ENCODE measurements around the gene OR8A1.

The OR8A1 gene

GRCh38 chr11:124569697-124570096, at the start of gene OR8A1:
OR8A1 (plus strand) TSS chr11:124569997; CDS start chr11:124570120, 123 bp downstream.
- no peak for DNase-seq
- H3K4me1 Mint-ChIP-seq: no peaks in the 10 kb centered on the region
- no peak for ATAC-seq (replicated peaks)
- peaks cover 17 to 36% of the 10 kb centered on the region in 2 donors for H3K27me3 Mint-ChIP-seq
- H3K9me3 Mint-ChIP-seq: peaks cover 0 to 1% of the 10 kb centered on the region in 2 donors
- H3K4me3 Mint-ChIP-seq: no peak within 1 kb of the TSS
- H3K27ac Mint-ChIP-seq: no peak within 1 kb of the TSS
- no peaks in the 10 kb centered on the region for H3K36me3 Mint-ChIP-seq

- Mint-ChIP-seq H3K27me3 (peaks cover 0 to 10% of the 10 kb centered on the region in 2 donors), H3K9me3 (no peaks in the 10 kb centered on the region), H3K4me1 (no peaks in the 10 kb centered on the region), H3K27ac (no peak overlapping the region), H3K36me3 (no peaks in the 10 kb centered on the region), H3K4me3 (no peak overlapping the region)
- ATAC-seq (replicated peaks) (no peak), DNase-seq (no peak)
Measured at GRCh38 chr11:124520550-124520854, 49.3 kb upstream of the OR8A1 start.

GRCh38 chr11:124533626-124534025, 36.2 kb upstream of the OR8A1 start:
- DNase-seq (no peak), ATAC-seq (replicated peaks) (no peak)
- H3K27me3 Mint-ChIP-seq: peaks cover 32 to 51% of the 10 kb centered on the region in 2 donors
- no peak overlapping the region for H3K27ac Mint-ChIP-seq
- peaks cover 0 to 4% of the 10 kb centered on the region in 2 donors for H3K36me3 Mint-ChIP-seq
- H3K9me3 Mint-ChIP-seq: peaks cover 5 to 7% of the 10 kb centered on the region in 2 donors
- H3K4me1 Mint-ChIP-seq: no peaks in the 10 kb centered on the region
- H3K4me3 Mint-ChIP-seq: no peak overlapping the region

GRCh38 chr11:124534051-124534450, 35.7 kb upstream of the OR8A1 start:
- Mint-ChIP-seq H3K4me3 (no peak overlapping the region), H3K27ac (no peak overlapping the region), H3K4me1 (no peaks in the 10 kb centered on the region), H3K36me3 (peaks cover 0 to 3% of the 10 kb centered on the region in 2 donors), H3K9me3 (peaks cover 3% of the 10 kb centered on the region in 2 donors), H3K27me3 (peaks cover 34 to 50% of the 10 kb centered on the region in 2 donors)
- ATAC-seq (replicated peaks): no peak
- no peak for DNase-seq

GRCh38 chr11:124535552-124536232, 34.1 kb upstream of the OR8A1 start:
- Mint-ChIP-seq H3K9me3 (no peaks in the 10 kb centered on the region), H3K27me3 (peaks cover 31 to 48% of the 10 kb centered on the region in 2 donors), H3K4me3 (no peak overlapping the region), H3K4me1 (no peaks in the 10 kb centered on the region), H3K36me3 (no peaks in the 10 kb centered on the region), H3K27ac (no peak overlapping the region)
- DNase-seq (no peak), ATAC-seq (replicated peaks) (no peak)

GRCh38 chr11:124536520-124536919, 33.3 kb upstream of the OR8A1 start:
- peaks cover 0 to 1% of the 10 kb centered on the region in 2 donors for H3K9me3 Mint-ChIP-seq
- H3K4me3 Mint-ChIP-seq: no peak overlapping the region
- H3K27ac Mint-ChIP-seq: no peak overlapping the region
- ATAC-seq (replicated peaks) (no peak), DNase-seq (no peak)
- no peaks in the 10 kb centered on the region for H3K4me1 Mint-ChIP-seq
- peaks cover 30 to 50% of the 10 kb centered on the region in 2 donors for H3K27me3 Mint-ChIP-seq
- H3K36me3 Mint-ChIP-seq: no peaks in the 10 kb centered on the region

GRCh38 chr11:124538019-124538418, 31.8 kb upstream of the OR8A1 start:
- H3K36me3 Mint-ChIP-seq: no peaks in the 10 kb centered on the region
- DNase-seq (no peak), ATAC-seq (replicated peaks) (no peak)
- peaks cover 1% of the 10 kb centered on the region in 2 donors for H3K9me3 Mint-ChIP-seq
- no peak overlapping the region for H3K4me3 Mint-ChIP-seq
- H3K27ac Mint-ChIP-seq: no peak overlapping the region
- no peaks in the 10 kb centered on the region for H3K4me1 Mint-ChIP-seq
- H3K27me3 Mint-ChIP-seq: peaks cover 30 to 52% of the 10 kb centered on the region in 2 donors

GRCh38 chr11:124541204-124541603, 28.6 kb upstream of the OR8A1 start:
- DNase-seq: no peak
- peaks cover 1 to 3% of the 10 kb centered on the region in 2 donors for H3K9me3 Mint-ChIP-seq
- ATAC-seq (replicated peaks): no peak
- H3K27me3 Mint-ChIP-seq: peaks cover 27 to 45% of the 10 kb centered on the region in 2 donors
- H3K4me1 Mint-ChIP-seq: no peaks in the 10 kb centered on the region
- H3K4me3 Mint-ChIP-seq: no peak overlapping the region
- no peak overlapping the region for H3K27ac Mint-ChIP-seq
- H3K36me3 Mint-ChIP-seq: no peaks in the 10 kb centered on the region

- DNase-seq (no peak), ATAC-seq (replicated peaks) (no peak)
- Mint-ChIP-seq H3K4me1 (no peaks in the 10 kb centered on the region), H3K36me3 (no peaks in the 10 kb centered on the region), H3K9me3 (peaks cover 1 to 3% of the 10 kb centered on the region in 2 donors), H3K4me3 (no peak overlapping the region), H3K27me3 (peaks cover 21 to 35% of the 10 kb centered on the region in 2 donors), H3K27ac (no peak overlapping the region)
Measured at GRCh38 chr11:124543145-124543544, 26.7 kb upstream of the OR8A1 start.

- Mint-ChIP-seq H3K27ac (no peak within 1 kb of the TSS), H3K36me3 (no peaks in the 10 kb centered on the region), H3K9me3 (peaks cover 1 to 3% of the 10 kb centered on the region in 2 donors), H3K27me3 (peaks cover 21 to 35% of the 10 kb centered on the region in 2 donors), H3K4me1 (no peaks in the 10 kb centered on the region), H3K4me3 (no peak within 1 kb of the TSS)
- ATAC-seq (replicated peaks) (no peak), DNase-seq (no peak)
Measured at GRCh38 chr11:124543554-124543953, 26.2 kb upstream of the OR8A1 start, which contains the start of gene OR8B12. OR8B12 (minus strand) TSS chr11:124543654; CDS start chr11:124543654, 0 bp downstream.

GRCh38 chr11:124551189-124551588, 18.6 kb upstream of the OR8A1 start:
- H3K4me1 Mint-ChIP-seq: no peaks in the 10 kb centered on the region
- no peak overlapping the region for H3K27ac Mint-ChIP-seq
- peaks cover 4 to 7% of the 10 kb centered on the region in 2 donors for H3K27me3 Mint-ChIP-seq
- DNase-seq (no peak), ATAC-seq (replicated peaks) (no peak)
- H3K4me3 Mint-ChIP-seq: no peak overlapping the region
- peaks cover 0 to 5% of the 10 kb centered on the region in 2 donors for H3K9me3 Mint-ChIP-seq
- no peaks in the 10 kb centered on the region for H3K36me3 Mint-ChIP-seq

- Mint-ChIP-seq H3K27ac (no peak overlapping the region), H3K4me1 (no peaks in the 10 kb centered on the region), H3K4me3 (no peak overlapping the region), H3K36me3 (no peaks in the 10 kb centered on the region), H3K27me3 (peaks cover 6 to 7% of the 10 kb centered on the region in 2 donors), H3K9me3 (peaks cover 0 to 5% of the 10 kb centered on the region in 2 donors)
- DNase-seq: no peak
- no peak for ATAC-seq (replicated peaks)
Measured at GRCh38 chr11:124551987-124552386, 17.8 kb upstream of the OR8A1 start.

- ATAC-seq (replicated peaks) (no peak), DNase-seq (no peak)
- H3K27ac Mint-ChIP-seq: no peak overlapping the region
- H3K4me3 Mint-ChIP-seq: no peak overlapping the region
- peaks cover 0 to 5% of the 10 kb centered on the region in 2 donors for H3K9me3 Mint-ChIP-seq
- no peaks in the 10 kb centered on the region for H3K4me1 Mint-ChIP-seq
- peaks cover 6 to 13% of the 10 kb centered on the region in 2 donors for H3K27me3 Mint-ChIP-seq
- H3K36me3 Mint-ChIP-seq: no peaks in the 10 kb centered on the region
Measured at GRCh38 chr11:124556828-124557227, 13.0 kb upstream of the OR8A1 start.

GRCh38 chr11:124570160-124570559, 363 bp downstream of the OR8A1 start:
- Mint-ChIP-seq H3K4me1 (no peaks in the 10 kb centered on the region), H3K27ac (no peak overlapping the region)

GRCh38 chr11:124577716-124578427, 8.1 kb downstream of the OR8A1 start:
- no peak overlapping the region for H3K4me3 Mint-ChIP-seq
- ATAC-seq (replicated peaks) (no peak), DNase-seq (no peak)
- H3K9me3 Mint-ChIP-seq: peaks cover 0 to 1% of the 10 kb centered on the region in 2 donors
- H3K27ac Mint-ChIP-seq: no peak overlapping the region
- H3K4me1 Mint-ChIP-seq: no peaks in the 10 kb centered on the region
- no peaks in the 10 kb centered on the region for H3K36me3 Mint-ChIP-seq
- peaks cover 0 to 34% of the 10 kb centered on the region in 2 donors for H3K27me3 Mint-ChIP-seq

More at GRCh38 chr11:124570160-124570559, 363 bp downstream of the OR8A1 start:
- peaks cover 0 to 1% of the 10 kb centered on the region in 2 donors for H3K9me3 Mint-ChIP-seq
- H3K4me3 Mint-ChIP-seq: no peak overlapping the region
- no peaks in the 10 kb centered on the region for H3K36me3 Mint-ChIP-seq
- no peak for ATAC-seq (replicated peaks)
- no peak for DNase-seq
- peaks cover 17 to 32% of the 10 kb centered on the region in 2 donors for H3K27me3 Mint-ChIP-seq
